DOHH2 (cell line): ENCODE measurements around the gene TRAF1.

ENCODE experiments used
- CTCF ChIP-seq: fragments of 200-600 bp; sonication (generic); IDR thresholded peaks from one replicate; pipeline ENCODE4 v1.5.1; 2014; ENCODE audit warnings: antibody characterized with exemption, mild to moderate bottlenecking, low read depth, low read length; ENCODE audit not compliant: poor library complexity, severe bottlenecking
- EZH2phosphoT487 ChIP-seq: fragments of 200-600 bp; sonication (generic); IDR thresholded peaks from 2 replicates; pipeline ENCODE4 v1.6.1; 2017; ENCODE audit warnings: borderline replicate concordance, mild to moderate bottlenecking, antibody characterized with exemption, low read length, moderate library complexity, mixed read lengths

DNA sequence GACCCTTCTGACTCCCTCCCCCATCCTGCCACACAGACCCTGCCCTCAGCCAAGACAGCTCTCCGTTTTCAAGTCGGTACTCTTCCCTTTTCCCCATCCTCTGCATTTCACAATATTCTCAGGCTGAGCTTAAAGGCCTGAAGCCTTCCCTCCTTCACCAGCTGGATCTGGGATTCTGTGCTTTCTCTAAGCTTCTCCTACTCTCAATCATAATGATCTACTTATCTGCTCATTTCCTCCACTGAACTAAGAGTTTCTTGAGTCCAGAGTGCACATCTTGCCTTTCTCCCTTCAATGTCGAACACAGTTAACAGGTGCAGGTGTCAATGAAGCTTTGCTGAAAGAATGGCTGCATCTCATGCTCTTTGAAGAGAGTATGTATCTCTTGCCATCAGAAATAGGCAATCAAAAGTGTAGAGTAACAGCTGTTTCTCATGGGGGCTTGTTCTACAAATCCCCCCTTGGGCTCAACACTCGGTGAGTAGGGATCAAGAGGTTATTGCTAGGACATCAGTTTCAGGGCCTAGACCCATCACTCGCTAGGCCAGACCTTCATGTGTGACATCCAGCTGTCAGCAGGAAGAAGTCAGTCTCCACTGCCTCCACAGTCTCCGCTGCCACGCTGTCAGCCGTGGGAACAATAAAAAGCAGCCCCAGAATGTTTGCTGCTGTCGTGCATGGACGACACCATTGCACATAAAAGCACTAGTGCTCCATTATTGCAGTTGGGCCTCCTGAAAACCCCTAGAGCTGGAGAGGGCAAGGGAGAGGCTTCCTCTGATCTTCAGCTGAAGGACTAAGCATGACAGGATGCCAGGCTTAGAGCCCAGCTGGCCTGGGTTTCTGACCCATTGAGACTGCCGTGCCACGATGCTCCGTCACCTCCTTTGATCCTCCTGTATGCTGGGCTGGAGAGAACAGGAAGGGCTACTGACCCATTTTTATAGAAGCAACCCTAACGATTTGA is 23.7 kb downstream of the TRAF1 start:
- TF ChIP-seq CTCF = no peak
- no peak for TF ChIP-seq EZH2phosphoT487
